ENCODE measurements around the gene ALX3.

ALX3 gene

GRCh38 chr1:110064576-110065337 lies 5.7 kb downstream of the ALX3 start:
- no peak for TF ChIP-seq CTCF (IDR thresholded peaks at IDR 0.05; ENCODE audit: insufficient read depth, low read depth, low read length, missing control alignments)
- DNase-seq (ENCODE audit: low read depth), result no peak
- H3K4me3 ChIP-seq (ENCODE audit: low read length), result no peak overlapping the region

- no peak for TF ChIP-seq CTCF (IDR thresholded peaks at IDR 0.05; ENCODE audit: insufficient read depth, low read depth, low read length, missing control alignments)
- no peak overlapping the region for H3K4me3 ChIP-seq (ENCODE audit: low read length)
- no peak for DNase-seq (ENCODE audit: low read depth)
Observed at GRCh38 chr1:110063781-110064180, 6.7 kb downstream of the ALX3 start.

GRCh38 chr1:110062612-110063011 lies 7.9 kb downstream of the ALX3 start:
- DNase-seq (ENCODE audit: low read depth), result no peak
- TF ChIP-seq CTCF (IDR thresholded peaks at IDR 0.05; ENCODE audit: insufficient read depth, low read depth, low read length, missing control alignments), result no peak
- no peak overlapping the region for H3K4me3 ChIP-seq (ENCODE audit: low read length)

GRCh38 chr1:110061341-110061740 lies 9.1 kb downstream of the ALX3 start:
- TF ChIP-seq CTCF (IDR thresholded peaks at IDR 0.05; ENCODE audit: insufficient read depth, low read depth, low read length, missing control alignments), result no peak
- DNase-seq (ENCODE audit: low read depth), result no peak

GRCh38 chr1:110060662-110061060 lies 9.8 kb downstream of the ALX3 start:
- no peak for TF ChIP-seq CTCF (IDR thresholded peaks at IDR 0.05; ENCODE audit: insufficient read depth, low read depth, low read length, missing control alignments)
- no peak for DNase-seq (ENCODE audit: low read depth)
- H3K4me3 ChIP-seq (ENCODE audit: low read length), result no peak overlapping the region

More at GRCh38 chr1:110061341-110061740, 9.1 kb downstream of the ALX3 start:
- no peak overlapping the region for H3K4me3 ChIP-seq (ENCODE audit: low read length)

GRCh38 chr1:110060034-110060661 lies 10.3 kb downstream of the ALX3 start:
- peak; percentile 45 for DNase-seq (ENCODE audit: low read depth)
- TF ChIP-seq CTCF (IDR thresholded peaks at IDR 0.05; ENCODE audit: insufficient read depth, low read depth, low read length, missing control alignments), result peak; percentile 83

More at GRCh38 chr1:110060034-110060661, 10.3 kb downstream of the ALX3 start:
- H3K4me3 ChIP-seq (ENCODE audit: low read length), result no peak overlapping the region
